Cortex of kidney (tissue), 1 donor: ENCODE results near the gene MRO.
"Not testable (repeated sequence)": the region's sequence is repeated elsewhere in the genome, so short reads cannot be mapped to it uniquely, and the experiment has no call there.

Source experiments
- DNase-seq: peaks from one replicate; lab custom pipeline; 2025; lab: John Stamatoyannopoulos, UW

Gene MRO

GRCh38 chr18:50833496-50833895 lies 13.7 kb upstream of the MRO start:
- not testable (repeated sequence) for DNase-seq

- no peak for DNase-seq
Observed at GRCh38 chr18:50832754-50833153, 12.9 kb upstream of the MRO start.

- DNase-seq, result no peak
Observed at GRCh38 chr18:50830544-50830943, 10.7 kb upstream of the MRO start.

GRCh38 chr18:50829644-50830043 lies 9.8 kb upstream of the MRO start:
- DNase-seq, result no peak

GRCh38 chr18:50826027-50826426 lies 6.2 kb upstream of the MRO start:
- no peak for DNase-seq

- no peak for DNase-seq
Observed at GRCh38 chr18:50825621-50826020, 5.8 kb upstream of the MRO start.

GRCh38 chr18:50822756-50823155 lies 2.9 kb upstream of the MRO start:
- DNase-seq, result no peak

GRCh38 chr18:50820901-50821520 lies 1.2 kb upstream of the MRO start:
- no peak for DNase-seq

- no peak for DNase-seq
Observed at GRCh38 chr18:50819027-50819727, 639 bp downstream of the MRO start.

GRCh38 chr18:50816419-50817166 lies 3.2 kb downstream of the MRO start:
- no peak for DNase-seq

GRCh38 chr18:50814395-50814794 lies 5.4 kb downstream of the MRO start:
- DNase-seq, result no peak

GRCh38 chr18:50813353-50813752 lies 6.5 kb downstream of the MRO start:
- no peak for DNase-seq

- no peak for DNase-seq
Observed at GRCh38 chr18:50812834-50813233, 7.0 kb downstream of the MRO start.

GRCh38 chr18:50807176-50807575 lies 12.6 kb downstream of the MRO start:
- DNase-seq, result no peak

- DNase-seq, result no peak
Observed at GRCh38 chr18:50806208-50806616, 13.6 kb downstream of the MRO start.

GRCh38 chr18:50805732-50806131 lies 14.1 kb downstream of the MRO start:
- no peak for DNase-seq

- no peak for DNase-seq
Observed at GRCh38 chr18:50803592-50803991, 16.2 kb downstream of the MRO start.

GRCh38 chr18:50802141-50802540 lies 17.7 kb downstream of the MRO start:
- DNase-seq, result no peak

- DNase-seq, result no peak
Observed at GRCh38 chr18:50797142-50797541, 22.7 kb downstream of the MRO start.

GRCh38 chr18:50796495-50796894 lies 23.3 kb downstream of the MRO start:
- no peak for DNase-seq

- no peak for DNase-seq
Observed at GRCh38 chr18:50793641-50794565, 25.9 kb downstream of the MRO start.

GRCh38 chr18:50792885-50793284 lies 26.9 kb downstream of the MRO start:
- no peak for DNase-seq
